Measurements from ENCODE around the gene ATXN7L1. TPM values are rescaled to one million over a fixed set of nuclear protein-coding genes. Genes with fewer than 3 reads are reported as not detected.

ATXN7L1 gene
- total and polyA plus RNA-seq, 2 of the 4 experiments (the other 2 are of a cell fraction) = 3.5 to 4.3 TPM

GRCh38 chr7:105621617-105622016 is 254.8 kb downstream of the ATXN7L1 start:
- Histone ChIP-seq H3K9me1 (ENCODE audit: insufficient read depth, low read length) (peaks cover 3% of the 10 kb centered on the region), H3K23ac (ENCODE audit: low read depth, low read length) (no peak overlapping the region; the same call in 1 of the 2 replicates), H3K27ac (ENCODE audit: insufficient read depth, low read length) (no peak overlapping the region), H3K4ac (ENCODE audit: low read depth, low read length) (no peak overlapping the region), H4K91ac (ENCODE audit: insufficient read depth, low read depth, low read length) (no peak overlapping the region), H3K9ac (ENCODE audit: low read depth, low read length) (no peak overlapping the region), H4K8ac (ENCODE audit: low read depth in 2 of 2, low read length in 2 of 2) (no peak overlapping the region), H2BK5ac (ENCODE audit: low read depth, low read length, poor library complexity, severe bottlenecking) (no peak overlapping the region), H2AK9ac (replicated peaks; ENCODE audit: low read depth, low read length, poor library complexity) (peak overlapping the region; percentile 63), H3K36me3 (ENCODE audit: control insufficient read depth, insufficient read depth, low read length) (peaks cover 21% of the 10 kb centered on the region), H3K14ac (replicated peaks; ENCODE audit: low read depth, low read length) (no peak overlapping the region), H3K4me2 (ENCODE audit: low read depth, low read length) (no peak overlapping the region), H3K4me1 (ENCODE audit: control insufficient read depth, insufficient read depth, low read length) (no peaks in the 10 kb centered on the region; the same call in 1 of the 2 replicates), H2AK5ac (ENCODE audit: low read depth, low read length) (no peak overlapping the region), H2BK15ac (ENCODE audit: low read depth, low read length) (no peak overlapping the region), H3K18ac (ENCODE audit: low read depth, low read length) (no peak overlapping the region), H4K20me1 (ENCODE audit: insufficient read depth, low read length) (no peaks in the 10 kb centered on the region), H2BK20ac (ENCODE audit: low read depth, low read length) (no peak overlapping the region), H3K79me1 (ENCODE audit: low read depth in 1 of 2, low read length in 2 of 2) (no peaks in the 10 kb centered on the region), H3K27me3 (ENCODE audit: control insufficient read depth, insufficient read depth, low read length) (no peaks in the 10 kb centered on the region), H3K56ac (ENCODE audit: extremely low read depth, insufficient read depth, low read length) (no peak overlapping the region), H3K4me3 (ENCODE audit: insufficient read depth, low read depth, low read length) (no peak overlapping the region), H3K9me3 (ENCODE audit: control insufficient read depth, insufficient read depth, low read length) (no peaks in the 10 kb centered on the region), H2AFZ (replicated peaks; ENCODE audit: low read length, poor library complexity) (no peak overlapping the region), H2BK120ac (ENCODE audit: low read depth, low read length) (no peak overlapping the region), H4K5ac (ENCODE audit: low read depth, low read length) (no peak overlapping the region)
- CTCF ChIA-PET = interaction anchor here (0.9 kb wide), 1 partner anchor 421 kb away, joined by 5 read pairs; no protein-coding TSS in a partner anchor
- in situ Hi-C loops (cut with MboI; ENCODE audit: low sequenced_read_pairs) (no loop called here), intact Hi-C loops (cut with micrococcal nuclease) (no loop called here), dilution Hi-C loops (cut with HindIII; ENCODE audit: low sequenced_read_pairs, unreplicated experiment) (no loop called here)
- POLR2A ChIA-PET (ENCODE audit: unreplicated experiment) = no interaction called here
- TF ChIP-seq RFX5 (IDR thresholded peaks at IDR 0.05; ENCODE audit: low read depth, low read length) (no peak), CEBPB (IDR thresholded peaks at IDR 0.05; ENCODE audit: low read depth, low read length) (no peak), MXI1 (IDR thresholded peaks at IDR 0.05; ENCODE audit: borderline replicate concordance, low read depth, low read length) (no peak), MAZ (IDR thresholded peaks at IDR 0.05; ENCODE audit: borderline replicate concordance, low read depth, low read length) (no peak), MAFK (IDR thresholded peaks at IDR 0.05; ENCODE audit: low read depth, low read length) (no peak), FOS (IDR thresholded peaks at IDR 0.05; ENCODE audit: low read depth, low read length) (no peak), RCOR1 (IDR thresholded peaks at IDR 0.05; ENCODE audit: insufficient replicate concordance, low read length) (no peak), ELK1 (IDR thresholded peaks at IDR 0.05; ENCODE audit: borderline replicate concordance, low read depth, low read length) (no peak)
- ATAC-seq (ENCODE audit: low read depth) = peak; percentile 89
- no TSS peak for BruUV-seq (replicated peaks)
- no CpG with 5 or more reads among the region's 3 CpGs for WGBS, 2 experiments (ENCODE audit: extremely low coverage in 2 of 2, insufficient read length in 1 of 2)
- peak; percentile 52 for DNase-seq

All from IMR-90 (cell line).